ENCODE results near the gene TPK1.
"Not testable (repeated sequence)": the region's sequence is repeated elsewhere in the genome, so short reads cannot be mapped to it uniquely, and the experiment has no call there.

Gene TPK1

GRCh38 chr7:144780071-144780608 lies 55.7 kb downstream of the TPK1 start:
- in situ Hi-C loops (cut with HindIII; ENCODE audit: low sequenced_read_pairs): no loop called here

- in situ Hi-C loops (cut with HindIII; ENCODE audit: low sequenced_read_pairs): not testable (repeated sequence)
Measured at GRCh38 chr7:144777889-144778288, 58.0 kb downstream of the TPK1 start.

- in situ Hi-C loops (cut with HindIII; ENCODE audit: low sequenced_read_pairs): no loop called here
Measured at GRCh38 chr7:144777005-144777839, 58.6 kb downstream of the TPK1 start.

- in situ Hi-C loops (cut with HindIII; ENCODE audit: low sequenced_read_pairs): no loop called here
Measured at GRCh38 chr7:144776447-144776846, 59.4 kb downstream of the TPK1 start.

GRCh38 chr7:144775749-144776148 lies 60.1 kb downstream of the TPK1 start:
- in situ Hi-C loops (cut with HindIII; ENCODE audit: low sequenced_read_pairs): no loop called here

- in situ Hi-C loops (cut with HindIII; ENCODE audit: low sequenced_read_pairs): no loop called here
Measured at GRCh38 chr7:144771927-144772326, 63.9 kb downstream of the TPK1 start.

- in situ Hi-C loops (cut with HindIII; ENCODE audit: low sequenced_read_pairs): no loop called here
Measured at GRCh38 chr7:144771174-144771573, 64.7 kb downstream of the TPK1 start.

DNA sequence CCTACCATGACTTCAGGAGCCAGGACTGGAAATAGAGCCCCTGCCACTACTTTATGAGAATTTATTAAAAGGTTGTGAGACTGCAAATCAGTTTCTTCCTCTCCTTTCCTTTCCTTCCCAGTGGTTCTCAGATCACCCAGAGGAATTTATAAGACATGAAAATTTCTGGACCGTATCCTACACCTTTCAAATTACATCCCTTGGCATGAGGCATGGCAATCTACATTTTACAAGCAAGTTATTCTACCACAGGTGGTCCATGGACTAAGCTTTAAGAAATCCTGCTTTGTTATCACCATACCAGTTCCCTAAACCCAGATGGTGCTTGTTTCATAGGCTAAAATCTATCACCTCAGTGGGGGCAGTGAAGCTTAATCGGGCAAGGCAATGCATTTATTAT lies 66.5 kb downstream of the TPK1 start:
- in situ Hi-C loops (cut with HindIII; ENCODE audit: low sequenced_read_pairs): no loop called here

- in situ Hi-C loops (cut with HindIII; ENCODE audit: low sequenced_read_pairs): no loop called here
Measured at GRCh38 chr7:144768633-144769032, 67.2 kb downstream of the TPK1 start.

DNA sequence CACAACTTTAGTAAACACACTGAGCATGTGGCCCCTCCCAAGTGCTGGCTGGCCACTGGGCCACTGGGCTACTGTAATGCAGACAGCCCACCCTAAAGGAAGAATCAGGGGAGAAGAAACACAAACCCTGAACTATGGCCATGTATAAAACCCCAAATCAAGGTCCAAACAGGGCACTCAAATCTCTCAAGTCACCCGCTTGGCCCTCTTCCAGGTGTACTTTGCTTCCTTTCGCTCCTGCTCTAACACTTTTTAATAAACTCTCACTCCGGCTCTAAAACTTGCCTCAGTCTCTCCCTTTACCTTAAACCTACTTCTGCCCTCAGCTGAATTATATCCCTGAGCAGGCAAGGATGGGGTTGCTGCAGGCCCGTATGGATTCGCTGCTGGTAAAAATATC lies 72.6 kb downstream of the TPK1 start:
- in situ Hi-C loops (cut with HindIII; ENCODE audit: low sequenced_read_pairs): no loop called here

DNA sequence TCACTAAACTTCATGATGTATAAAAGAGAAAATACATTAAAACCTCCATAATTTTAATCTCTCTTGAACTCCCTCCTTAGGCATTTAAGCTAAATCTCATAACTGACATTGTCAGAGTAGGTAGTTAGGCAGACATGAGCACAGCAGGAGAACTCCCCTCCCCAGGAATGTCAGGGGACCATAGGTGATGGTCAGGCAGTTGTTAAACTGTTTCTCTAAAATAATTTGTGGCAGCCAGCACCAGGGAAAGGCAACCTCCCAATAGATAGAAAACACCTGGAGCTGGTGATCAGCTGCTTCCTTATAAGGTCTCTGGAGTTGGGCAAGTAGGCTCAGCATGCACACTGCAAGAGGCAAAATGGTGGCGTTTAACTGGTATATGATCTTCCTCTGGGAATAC lies 73.0 kb downstream of the TPK1 start:
- in situ Hi-C loops (cut with HindIII; ENCODE audit: low sequenced_read_pairs): no loop called here

GRCh38 chr7:144761493-144761892 lies 74.4 kb downstream of the TPK1 start:
- in situ Hi-C loops (cut with HindIII; ENCODE audit: low sequenced_read_pairs): no loop called here

- in situ Hi-C loops (cut with HindIII; ENCODE audit: low sequenced_read_pairs): no loop called here
Measured at GRCh38 chr7:144759653-144760052, 76.2 kb downstream of the TPK1 start.

GRCh38 chr7:144747936-144748335 lies 87.9 kb downstream of the TPK1 start:
- in situ Hi-C loops (cut with HindIII; ENCODE audit: low sequenced_read_pairs): no loop called here

DNA sequence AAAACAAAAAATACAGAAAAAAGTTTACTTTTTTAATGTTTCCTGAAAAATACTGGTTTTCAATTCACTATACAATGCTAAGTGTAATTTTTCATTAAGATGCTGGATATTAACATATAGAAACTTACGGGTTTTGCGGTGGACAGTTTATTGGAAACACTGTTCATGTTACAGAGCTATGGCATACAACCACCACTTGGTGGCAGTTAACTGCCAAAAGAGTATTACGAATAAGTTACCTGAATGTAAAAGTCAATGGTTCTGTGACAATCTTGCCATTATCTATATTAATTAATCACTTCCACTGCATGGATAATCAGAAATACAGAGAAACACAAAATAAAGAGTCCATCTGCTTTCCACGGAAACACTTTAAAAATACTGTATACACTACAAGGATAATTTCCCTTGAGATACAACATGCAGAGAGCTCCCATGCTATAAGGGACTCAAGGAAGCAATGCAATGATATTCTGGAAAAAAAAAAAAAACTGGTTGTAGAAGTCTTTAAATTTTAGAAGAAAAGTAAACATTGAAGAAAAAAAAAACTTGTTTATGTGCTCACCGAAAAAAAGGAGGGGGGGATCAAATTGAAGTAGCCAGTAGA lies 97.0 kb downstream of the TPK1 start:
- in situ Hi-C loops (cut with HindIII; ENCODE audit: low sequenced_read_pairs): no loop called here

- in situ Hi-C loops (cut with HindIII; ENCODE audit: low sequenced_read_pairs): no loop called here
Measured at GRCh38 chr7:144738146-144738545, 97.7 kb downstream of the TPK1 start.

DNA sequence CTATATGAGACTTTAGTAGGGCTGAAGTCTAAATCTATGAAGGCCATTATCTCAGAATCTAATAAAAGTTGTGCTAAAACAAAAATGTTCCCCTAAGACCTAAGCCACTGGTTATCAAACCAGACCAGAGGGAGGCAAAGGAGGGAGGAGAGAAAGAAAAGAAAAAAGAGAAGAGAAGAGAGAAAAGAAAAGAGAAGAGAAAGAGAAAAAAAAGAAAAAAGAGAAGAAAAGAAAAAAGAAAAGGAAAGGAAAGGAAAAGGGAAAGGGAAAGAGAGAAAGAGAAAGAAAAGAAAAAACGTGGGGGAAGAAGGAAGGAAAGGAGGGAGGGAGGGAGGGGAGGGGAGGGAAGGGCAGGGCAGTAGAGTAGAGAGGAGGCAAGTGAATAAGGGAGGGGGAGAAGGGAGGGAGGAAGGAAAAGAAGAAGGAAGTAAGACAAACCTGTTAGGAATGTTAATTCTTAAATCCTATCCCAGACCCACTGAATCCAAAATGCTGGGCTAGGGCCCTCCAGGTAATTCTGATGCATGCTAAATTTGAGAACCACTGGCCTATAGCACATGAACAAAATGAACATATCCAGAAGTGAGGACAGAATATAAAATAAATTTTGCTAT lies 98.9 kb downstream of the TPK1 start:
- in situ Hi-C loops (cut with HindIII; ENCODE audit: low sequenced_read_pairs): no loop called here

GRCh38 chr7:144735505-144736276 lies 100.2 kb downstream of the TPK1 start:
- in situ Hi-C loops (cut with HindIII; ENCODE audit: low sequenced_read_pairs): no loop called here

- in situ Hi-C loops (cut with HindIII; ENCODE audit: low sequenced_read_pairs): no loop called here
Measured at GRCh38 chr7:144731661-144732351, 104.0 kb downstream of the TPK1 start.

DNA sequence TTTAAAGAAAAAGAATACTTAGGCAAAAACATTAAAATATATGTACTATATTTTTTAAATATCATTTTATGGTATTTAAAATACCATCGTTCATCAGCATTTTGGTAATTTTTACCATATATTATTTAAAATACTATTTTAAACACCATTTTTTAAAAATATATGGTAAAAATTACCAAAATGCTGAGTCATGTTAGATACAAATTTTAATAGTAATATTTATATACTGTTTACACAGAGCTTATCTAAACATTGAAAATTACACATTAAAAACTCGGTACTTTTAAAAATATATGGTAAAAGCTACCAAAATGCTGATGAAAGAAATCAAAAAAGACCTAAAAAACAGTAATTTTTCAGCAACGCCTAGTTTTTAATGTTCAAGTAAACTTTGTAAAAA lies 105.6 kb downstream of the TPK1 start:
- in situ Hi-C loops (cut with HindIII; ENCODE audit: low sequenced_read_pairs): no loop called here

Data from endothelial cell of hepatic sinusoid (primary cell).